ENCODE results near the gene SYT15.
"Not testable (repeated sequence)": the region's sequence is repeated elsewhere in the genome, so short reads cannot be mapped to it uniquely, and the experiment has no call there.

The SYT15 gene

GRCh38 chr10:46557319-46558121 lies 21.4 kb upstream of the SYT15 start:
- DNase-seq, result no peak

- no peak for DNase-seq
Measured at GRCh38 chr10:46558122-46558391, 20.9 kb upstream of the SYT15 start.

DNA sequence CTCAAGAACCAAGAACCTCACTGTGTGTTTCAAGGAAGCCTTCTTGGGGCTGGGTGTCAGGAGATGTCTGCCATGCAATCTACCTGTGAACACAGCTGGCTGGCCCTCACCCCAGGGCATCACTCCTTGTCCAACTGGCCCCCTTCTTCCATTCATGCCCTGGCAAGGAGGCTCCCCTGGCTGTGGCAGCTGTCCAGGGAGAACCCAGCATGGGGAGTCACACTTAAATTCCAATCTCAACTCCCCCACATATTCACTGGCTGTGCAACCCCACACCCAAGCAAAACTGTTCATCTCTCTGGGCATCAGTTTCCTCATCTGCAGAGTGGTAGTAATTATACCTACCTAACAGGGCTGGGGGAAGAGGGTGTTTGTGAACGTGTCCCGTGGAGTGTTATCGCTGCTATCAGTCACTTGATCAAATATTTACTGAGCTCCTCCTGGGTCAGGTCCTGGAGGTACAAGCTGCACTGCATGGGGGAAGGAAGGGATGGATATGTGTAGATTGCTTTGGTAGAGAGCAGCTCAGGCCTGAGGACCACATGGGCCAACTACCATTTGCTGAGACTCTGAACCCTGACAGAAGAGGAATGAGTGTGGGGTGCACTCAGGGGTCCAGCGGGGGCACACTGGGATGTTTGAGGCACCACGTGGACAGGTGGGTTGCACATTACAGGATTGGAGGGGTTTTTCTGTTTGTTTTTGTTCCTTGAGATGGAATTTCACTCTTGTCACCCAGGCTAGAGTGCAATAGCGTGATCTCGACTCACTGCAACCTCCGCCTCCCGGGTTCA lies 20.3 kb upstream of the SYT15 start:
- no peak for DNase-seq

GRCh38 chr10:46559231-46559671 lies 19.7 kb upstream of the SYT15 start:
- DNase-seq, result no peak

DNA sequence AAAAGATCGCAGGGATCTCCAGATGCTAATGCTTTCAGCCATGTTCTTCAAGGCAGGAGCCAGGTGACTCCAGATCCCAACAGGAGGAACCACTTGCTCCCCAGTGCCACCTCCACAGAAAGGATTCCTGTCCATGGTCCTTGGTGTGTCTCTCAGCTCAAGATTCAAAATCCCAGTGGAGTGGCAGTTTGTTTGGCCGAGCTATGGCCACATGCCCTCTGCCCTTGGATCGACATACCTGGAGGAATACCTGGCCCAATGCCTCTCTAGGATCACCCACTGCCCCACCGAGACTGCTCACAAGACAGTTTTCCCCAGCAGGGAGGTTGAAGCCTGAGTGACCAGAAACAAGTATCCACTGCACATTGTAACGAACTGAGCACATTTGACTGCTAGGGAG lies 18.5 kb upstream of the SYT15 start:
- DNase-seq, result no peak

- no peak for DNase-seq
Measured at GRCh38 chr10:46560952-46561351, 18.0 kb upstream of the SYT15 start.

DNA sequence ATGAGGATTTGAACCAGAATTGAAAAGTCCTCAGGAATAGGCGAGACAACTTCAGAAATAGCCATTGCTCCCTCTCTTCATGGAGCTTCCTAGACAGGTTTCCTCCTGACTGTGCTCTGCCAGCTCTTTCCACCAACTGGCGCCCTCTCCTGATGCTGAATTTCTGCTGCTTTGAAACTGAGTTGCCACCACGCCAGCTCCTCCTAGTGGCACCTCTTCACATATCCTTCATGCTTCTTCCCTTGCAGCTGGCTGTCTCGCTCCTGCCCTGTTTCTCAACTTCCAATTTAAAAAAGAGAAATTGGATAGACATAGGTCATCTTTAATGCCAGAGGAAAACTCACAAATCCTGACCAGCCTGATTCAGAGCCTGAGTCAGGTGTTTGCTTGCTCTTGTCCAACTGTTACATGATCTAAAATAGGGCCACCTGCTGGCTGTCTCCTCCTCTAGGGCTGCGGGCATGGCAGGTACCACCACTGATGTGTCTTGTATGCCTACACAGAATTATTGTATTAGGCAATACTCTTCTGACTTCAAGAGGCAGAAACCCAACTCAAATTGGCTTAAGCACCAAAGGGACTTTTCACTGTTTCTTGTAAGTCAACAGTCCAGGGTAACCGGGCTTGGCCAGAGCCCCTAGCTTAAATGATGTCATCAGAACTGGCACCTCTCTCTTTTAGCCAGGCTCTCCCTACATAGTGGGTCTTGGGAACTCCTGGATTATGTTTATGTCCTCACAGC lies 13.2 kb upstream of the SYT15 start:
- DNase-seq, result peak; percentile 42

GRCh38 chr10:46567151-46567550 lies 11.8 kb upstream of the SYT15 start:
- not testable (repeated sequence) for DNase-seq

DNA sequence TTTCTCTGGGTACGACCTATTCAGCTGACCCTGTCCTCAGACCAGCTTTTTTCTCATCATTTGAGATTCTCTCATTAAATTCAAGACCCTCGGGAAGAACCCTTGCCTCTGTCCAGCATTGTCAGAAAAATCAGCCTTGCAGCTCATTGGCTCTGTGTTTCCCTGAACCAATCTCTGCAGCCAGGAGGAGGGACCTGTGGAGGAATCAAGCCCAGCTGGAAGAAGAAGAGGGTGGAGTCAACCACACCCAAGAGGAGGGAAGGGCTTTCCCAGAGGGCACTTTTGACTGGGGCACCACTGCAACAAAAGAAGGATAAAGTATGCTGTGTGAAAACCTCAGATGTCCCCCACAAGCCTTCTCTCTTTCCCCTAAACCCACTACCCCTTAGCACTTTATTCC lies 8.3 kb upstream of the SYT15 start:
- DNase-seq, result not testable (repeated sequence)

DNA sequence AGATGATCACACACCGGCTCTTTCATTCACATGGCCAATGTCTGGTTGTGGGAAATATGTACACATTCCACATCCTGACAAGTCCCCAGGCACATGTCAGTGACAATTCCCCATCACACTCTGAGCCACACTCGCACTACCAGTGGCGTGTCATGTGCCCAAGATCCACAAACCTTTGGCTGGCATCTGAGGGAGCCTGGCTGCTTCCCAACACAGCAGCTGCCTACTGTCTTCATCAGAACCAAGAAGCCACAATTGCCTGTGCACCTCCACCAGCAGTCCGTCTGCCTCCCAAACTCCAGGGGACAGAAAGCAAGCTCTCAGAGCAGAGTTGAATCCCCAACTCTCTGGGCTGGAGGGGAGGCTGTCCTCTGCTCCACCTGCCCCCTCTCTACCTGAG lies 6.2 kb upstream of the SYT15 start:
- not testable (repeated sequence) for DNase-seq

DNA sequence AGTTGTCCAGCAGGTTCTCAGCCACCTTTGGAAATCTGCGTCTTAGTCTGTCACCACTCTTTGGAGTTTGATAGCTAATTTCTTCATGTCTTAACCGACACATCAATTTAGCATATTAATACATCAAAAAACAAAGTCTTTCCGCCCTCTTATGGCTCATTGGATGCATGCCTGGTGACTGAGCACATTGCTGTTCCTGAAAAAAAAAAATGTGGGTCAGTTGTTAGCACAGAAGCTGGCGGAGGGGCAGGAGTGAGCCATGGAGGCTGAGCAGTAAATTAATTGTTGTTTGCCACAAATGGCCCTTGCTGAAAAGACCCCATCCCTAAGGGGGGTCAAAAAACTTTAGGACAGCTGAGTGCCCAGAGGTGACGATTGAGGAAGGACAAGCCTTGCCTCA lies 5.6 kb upstream of the SYT15 start:
- not testable (repeated sequence) for DNase-seq

DNA sequence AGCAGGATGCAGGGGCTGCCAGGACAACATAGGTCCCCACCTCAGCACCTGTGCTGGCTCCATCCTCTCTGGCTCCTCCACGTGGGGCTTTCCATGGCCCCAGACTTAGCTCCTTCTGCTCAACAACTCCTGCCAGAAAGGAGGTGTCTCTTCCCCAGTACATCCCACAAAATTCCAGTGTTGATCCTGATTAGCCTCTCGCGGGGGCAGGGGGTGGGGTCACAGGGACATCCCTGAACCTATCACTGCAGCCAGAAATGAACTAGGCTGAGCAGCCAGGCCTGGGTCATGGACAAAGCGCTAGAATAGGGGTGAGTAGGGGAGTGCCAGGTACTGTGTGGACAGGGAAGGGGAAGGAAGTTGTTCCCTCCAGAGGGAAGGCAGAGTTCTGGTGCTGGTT lies 5.0 kb upstream of the SYT15 start:
- not testable (repeated sequence) for DNase-seq

DNA sequence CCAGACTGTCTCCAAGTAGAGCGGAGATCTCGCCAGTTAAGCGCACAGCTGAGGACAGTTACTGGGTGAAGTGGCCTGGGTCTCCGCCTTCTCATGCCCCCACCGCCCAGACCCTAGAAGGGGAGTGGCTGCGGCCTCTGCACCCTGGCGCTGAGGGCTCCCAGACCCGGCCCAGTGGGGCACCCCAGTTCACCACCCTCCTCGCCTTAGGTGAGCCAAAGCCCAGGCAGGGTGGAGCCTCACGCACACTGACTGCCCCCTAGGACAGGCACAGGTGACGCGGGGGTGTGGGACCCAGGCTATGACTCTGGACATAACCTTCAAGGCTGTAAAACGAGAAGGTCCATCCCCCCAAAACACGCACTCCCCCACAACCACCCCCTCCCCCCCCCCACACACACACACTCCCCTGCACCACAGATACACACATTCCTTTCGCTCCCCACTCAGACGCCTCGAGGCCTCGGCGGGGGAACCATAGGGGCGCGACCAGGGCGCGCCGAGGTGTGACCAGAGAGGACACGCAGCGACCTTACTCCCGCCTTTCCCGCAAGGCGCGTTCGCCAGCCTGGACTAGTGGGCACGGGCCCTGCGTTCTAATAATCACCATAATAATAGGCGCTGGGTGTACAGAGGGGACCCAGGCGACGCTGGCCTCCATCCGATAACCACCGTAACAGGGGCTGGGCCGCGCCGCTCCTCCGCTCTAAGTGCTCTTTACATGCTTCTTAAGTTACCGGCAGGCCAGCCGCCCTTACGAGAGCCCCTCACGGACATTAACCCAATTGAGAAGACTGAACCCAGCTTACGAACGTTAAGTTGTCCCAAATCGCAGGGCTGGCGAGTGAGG lies 1.1 kb upstream of the SYT15 start:
- not testable (repeated sequence) for DNase-seq

DNA sequence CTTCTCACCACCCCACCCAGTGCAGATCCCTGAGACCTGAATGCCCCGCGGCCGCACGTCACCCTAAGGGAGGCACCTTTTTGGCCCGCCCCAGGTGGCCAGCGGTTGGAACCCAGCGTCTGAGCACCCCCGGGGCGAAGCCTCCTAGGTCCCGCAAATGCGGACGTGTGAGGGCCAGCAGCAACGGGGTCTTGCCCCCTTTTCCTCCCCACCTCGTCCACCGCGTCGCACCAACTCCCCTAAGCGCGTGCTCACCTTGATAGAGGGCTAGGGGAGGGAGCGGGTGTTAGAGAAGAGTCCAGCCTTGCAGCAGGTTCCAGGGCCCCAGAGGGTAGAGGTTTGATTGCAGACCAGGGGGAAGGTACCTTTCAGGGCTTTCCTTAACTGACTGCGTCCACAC lies 450 bp downstream of the SYT15 start:
- not testable (repeated sequence) for DNase-seq

DNA sequence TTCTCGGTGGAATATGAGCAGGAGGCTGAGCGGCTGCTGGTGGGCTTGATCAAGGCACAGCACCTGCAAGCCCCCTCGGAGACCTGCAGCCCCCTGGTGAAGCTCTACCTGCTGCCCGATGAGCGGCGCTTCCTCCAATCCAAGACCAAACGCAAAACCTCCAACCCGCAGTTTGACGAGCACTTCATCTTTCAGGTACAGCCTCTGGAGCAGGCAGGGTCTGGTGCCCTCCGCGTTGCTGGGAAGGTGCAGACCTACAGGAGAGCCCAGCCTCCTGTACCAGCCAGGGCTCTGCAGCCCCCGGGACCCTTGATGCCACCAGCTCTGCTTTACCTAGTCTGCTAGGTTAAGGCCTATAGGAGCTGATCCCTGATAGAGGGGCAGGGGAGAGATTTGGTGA lies 3.1 kb downstream of the SYT15 start:
- DNase-seq, result not testable (repeated sequence)

DNA sequence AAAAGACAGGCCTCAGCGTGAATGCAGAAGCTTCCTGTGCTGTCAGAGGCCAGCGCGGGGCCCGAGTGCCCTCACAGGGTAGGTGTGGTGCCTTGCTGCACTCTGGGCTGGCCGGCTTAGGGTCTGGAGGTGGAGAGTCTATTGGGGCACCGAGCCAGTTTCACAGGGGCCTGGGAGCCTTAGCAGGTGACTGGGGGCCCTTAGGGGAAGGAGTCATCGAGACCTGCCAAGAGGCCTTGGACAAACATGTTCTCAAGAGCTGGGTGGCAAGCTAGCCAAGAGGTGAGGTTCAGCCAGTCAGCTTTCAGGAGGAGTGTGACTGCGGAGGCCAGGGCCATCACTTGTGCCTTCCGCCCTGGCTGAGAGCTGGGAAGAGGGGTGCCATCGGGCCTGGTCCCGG lies 3.6 kb downstream of the SYT15 start:
- not testable (repeated sequence) for DNase-seq

GRCh38 chr10:46584196-46584595 lies 5.3 kb downstream of the SYT15 start:
- DNase-seq, result not testable (repeated sequence)

GRCh38 chr10:46585246-46585645 lies 6.3 kb downstream of the SYT15 start:
- DNase-seq, result not testable (repeated sequence)

DNA sequence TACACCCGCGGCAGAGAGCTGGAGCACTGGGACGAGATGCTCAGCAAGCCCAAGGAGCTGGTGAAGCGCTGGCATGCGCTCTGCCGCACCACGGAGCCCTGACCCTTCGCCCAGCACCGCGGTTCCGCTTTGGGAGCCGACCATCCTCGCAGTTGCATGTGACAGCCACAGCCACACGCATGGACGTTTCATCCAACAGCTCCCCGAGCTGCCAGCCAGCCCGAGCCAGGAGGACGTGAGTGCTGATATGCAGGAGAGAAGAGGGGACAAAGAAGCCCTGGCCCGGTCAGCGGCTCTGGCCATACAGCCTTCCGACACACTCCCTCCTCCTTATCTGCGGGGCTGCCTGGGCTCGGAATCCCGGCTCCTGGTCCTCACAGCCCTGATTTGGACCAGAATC lies 8.6 kb downstream of the SYT15 start:
- not testable (repeated sequence) for DNase-seq

GRCh38 chr10:46588221-46588620 lies 9.3 kb downstream of the SYT15 start:
- not testable (repeated sequence) for DNase-seq

DNA sequence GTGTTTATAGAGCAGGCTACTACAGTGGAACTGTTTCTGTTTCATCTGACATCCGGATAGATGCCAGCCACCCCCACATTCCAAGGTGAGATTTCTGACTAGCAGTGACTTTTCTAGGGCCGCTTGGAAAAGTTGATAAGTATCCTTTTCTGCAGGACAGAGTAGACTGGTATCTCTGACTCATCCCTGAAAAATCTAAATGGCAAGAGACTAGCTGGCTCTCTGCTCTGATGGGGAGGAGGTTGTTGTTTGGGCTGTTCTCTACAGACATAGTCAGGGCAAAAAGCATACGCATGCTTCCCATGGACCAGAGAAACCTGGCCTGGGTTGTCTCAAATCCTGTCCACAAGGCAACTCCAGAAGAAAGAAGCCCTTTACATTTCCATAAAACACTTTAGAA lies 10.7 kb downstream of the SYT15 start:
- DNase-seq, result not testable (repeated sequence)

- DNase-seq, result not testable (repeated sequence)
Measured at GRCh38 chr10:46591053-46591452, 12.1 kb downstream of the SYT15 start.

DNA sequence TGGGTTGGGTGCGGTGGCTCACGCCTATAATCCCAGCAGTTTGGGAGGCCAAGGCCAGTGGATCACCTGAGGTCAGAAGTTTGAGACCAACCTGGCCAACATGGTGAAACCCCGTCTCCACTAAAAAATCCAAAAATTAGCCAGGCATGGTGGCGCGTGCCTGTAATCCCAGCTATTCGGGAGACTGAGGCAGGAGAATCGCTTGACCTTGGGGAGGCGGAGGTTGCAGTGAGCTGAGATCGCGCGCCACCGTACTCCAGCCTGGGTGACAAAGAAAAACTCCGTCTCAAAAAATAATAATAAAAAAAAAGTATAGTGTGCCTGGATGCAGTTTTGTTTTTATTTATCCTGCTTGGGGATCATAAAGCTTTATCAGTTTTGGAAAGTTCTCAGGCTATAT lies 14.4 kb downstream of the SYT15 start:
- DNase-seq, result not testable (repeated sequence)

All from stimulated activated CD4-positive, alpha-beta T cell treated with anti-CD3 and anti-CD28 coated beads, Interleukin-4, amount 100 ng/mL, for 1 hour (primary cell).